Measurements from ENCODE around the gene MTCL3.

DNA sequence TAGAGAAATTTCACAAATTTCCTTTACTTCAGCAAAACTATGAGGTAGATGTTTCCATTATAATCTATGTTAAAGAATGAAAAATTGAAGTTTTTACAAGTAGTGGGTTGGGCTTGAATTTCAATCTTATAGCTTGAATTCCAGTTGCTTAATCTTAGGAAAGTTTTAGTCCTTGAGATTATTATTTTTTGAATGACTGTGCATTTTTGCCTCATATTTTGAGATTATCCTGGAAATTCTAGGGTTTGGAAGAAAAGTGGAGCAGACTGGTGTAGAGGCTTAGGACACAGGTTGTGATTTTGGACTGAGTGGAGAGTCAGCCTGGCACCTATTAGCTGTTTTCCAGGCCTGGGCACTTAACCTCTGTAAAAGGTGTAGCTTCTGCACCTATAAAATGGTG lies 5.7 kb downstream of the MTCL3 start:
- no peak for TF ChIP-seq POLR2A (IDR thresholded peaks at IDR 0.05)
- TF ChIP-seq, protein P1, sequence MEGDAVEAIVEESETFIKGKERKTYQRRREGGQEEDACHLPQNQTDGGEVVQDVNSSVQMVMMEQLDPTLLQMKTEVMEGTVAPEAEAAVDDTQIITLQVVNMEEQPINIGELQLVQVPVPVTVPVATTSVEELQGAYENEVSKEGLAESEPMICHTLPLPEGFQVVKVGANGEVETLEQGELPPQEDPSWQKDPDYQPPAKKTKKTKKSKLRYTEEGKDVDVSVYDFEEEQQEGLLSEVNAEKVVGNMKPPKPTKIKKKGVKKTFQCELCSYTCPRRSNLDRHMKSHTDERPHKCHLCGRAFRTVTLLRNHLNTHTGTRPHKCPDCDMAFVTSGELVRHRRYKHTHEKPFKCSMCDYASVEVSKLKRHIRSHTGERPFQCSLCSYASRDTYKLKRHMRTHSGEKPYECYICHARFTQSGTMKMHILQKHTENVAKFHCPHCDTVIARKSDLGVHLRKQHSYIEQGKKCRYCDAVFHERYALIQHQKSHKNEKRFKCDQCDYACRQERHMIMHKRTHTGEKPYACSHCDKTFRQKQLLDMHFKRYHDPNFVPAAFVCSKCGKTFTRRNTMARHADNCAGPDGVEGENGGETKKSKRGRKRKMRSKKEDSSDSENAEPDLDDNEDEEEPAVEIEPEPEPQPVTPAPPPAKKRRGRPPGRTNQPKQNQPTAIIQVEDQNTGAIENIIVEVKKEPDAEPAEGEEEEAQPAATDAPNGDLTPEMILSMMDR (IDR thresholded peaks at IDR 0.05), result no peak

Data from breast epithelium (tissue), 3 donors.